ENCODE data around the gene AKAP7. TPM values are rescaled to one million over a fixed set of nuclear protein-coding genes. Genes with fewer than 3 reads are reported as not detected.
"Not testable (repeated sequence)": the region's sequence is repeated elsewhere in the genome, so short reads cannot be mapped to it uniquely, and the experiment has no call there.

AKAP7 gene
- total and polyA plus RNA-seq, 7 experiments from 2014 or later: 6.5 to 21.1 (median 16.8) TPM

DNA sequence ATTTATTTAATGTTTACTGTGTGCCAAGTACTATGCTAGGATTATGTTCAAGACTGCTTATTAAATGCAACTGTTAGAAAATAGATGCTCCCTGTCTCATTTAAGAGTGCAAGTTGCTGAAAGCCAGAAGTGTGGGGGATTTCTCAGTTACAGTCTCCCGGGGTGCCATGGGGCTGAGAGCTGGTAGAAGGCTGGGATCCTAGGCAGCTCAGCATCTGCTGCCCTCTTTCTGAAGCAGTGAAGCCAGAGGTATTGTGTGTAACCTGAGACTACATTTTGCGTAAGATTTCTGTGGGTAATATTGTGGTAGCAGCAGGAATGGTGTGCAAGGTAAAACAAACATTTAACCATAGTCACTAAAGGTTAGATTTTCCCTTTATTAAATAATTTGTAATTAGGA is 120.6 kb downstream of the AKAP7 start:
- no peak for DNase-seq
- Mint-ChIP-seq H3K27me3 (no peaks in the 10 kb centered on the region), H3K9me3 (peaks cover 0 to 17% (median 5%) of the 10 kb centered on the region in 11 donors), H3K4me1 (peaks cover 8 to 70% (median 55%) of the 10 kb centered on the region in 7 donors), H3K27ac (peak overlapping the region in 8 of 9 donors; percentile 13 to 83 (median 55)), H3K36me3 (peaks cover 0 to 31% (median 20%) of the 10 kb centered on the region in 5 donors), H3K4me3 (peak overlapping the region in 4 of 10 donors; percentile 1 to 38 (median 20))
- no peaks in the 10 kb centered on the region for H3K36me3 ChIP-seq (ENCODE audit: control insufficient read depth in 2 of 3, insufficient read depth in 3 of 3, low read length in 3 of 3)
- no peak overlapping the region for H3K4me3 ChIP-seq (ENCODE audit: low read length)
- CTCF ChIA-PET: no interaction called here
- no peak for ATAC-seq
- no peaks in the 10 kb centered on the region for H3K27me3 ChIP-seq (ENCODE audit: control insufficient read depth in 2 of 2, insufficient read depth in 2 of 2, low read length in 2 of 2)
- peaks cover 0 to 3% (median 0%) of the 10 kb centered on the region in 3 experiments for H3K9me3 ChIP-seq (ENCODE audit: control insufficient read depth in 2 of 3, low read length in 3 of 3)
- no peak overlapping the region for H3K27ac ChIP-seq (ENCODE audit: low read depth, low read length)
- H3K4me1 ChIP-seq (ENCODE audit: control insufficient read depth in 2 of 2, insufficient read depth in 2 of 2, low read length in 2 of 2): peaks cover 0 to 16% of the 10 kb centered on the region in 2 donors
- POLR2A ChIA-PET: interaction anchor here (1.2 kb wide), 2 partner anchors 9 to 26 kb away, joined by 3 to 5 read pairs; no protein-coding TSS in a partner anchor
- intact Hi-C loops (cut with micrococcal nuclease): loop anchor here in 1 of 2 donors (2.0 kb wide), 1 partner anchor 13 kb away; no protein-coding TSS in a partner anchor

DNA sequence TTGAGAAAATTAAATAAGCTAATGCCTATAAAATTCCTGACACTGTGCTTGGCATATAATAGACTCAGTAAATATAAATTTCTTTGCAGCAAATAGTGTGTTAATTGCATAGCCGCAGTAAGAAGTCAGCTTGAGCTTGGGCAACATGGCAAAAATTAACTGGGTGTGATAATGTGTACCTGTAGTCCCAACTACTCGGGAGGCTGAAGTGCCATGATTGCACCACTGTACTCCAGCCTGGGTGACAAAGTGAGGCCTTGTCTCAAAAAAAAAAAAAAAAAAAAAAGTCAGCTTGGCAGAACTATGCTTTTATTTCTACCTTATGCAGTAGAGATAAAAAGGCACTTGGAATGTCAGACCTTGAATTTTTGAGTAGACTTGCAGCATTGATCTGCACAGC is 121.8 kb downstream of the AKAP7 start:
- peaks cover 4 to 38% (median 28%) of the 10 kb centered on the region in 5 donors for H3K36me3 Mint-ChIP-seq
- Histone ChIP-seq H3K27ac (ENCODE audit: low read depth, low read length) (no peak overlapping the region), H3K36me3 (ENCODE audit: control insufficient read depth in 2 of 3, insufficient read depth in 3 of 3, low read length in 3 of 3) (no peaks in the 10 kb centered on the region), H3K4me1 (ENCODE audit: control insufficient read depth in 2 of 2, insufficient read depth in 2 of 2, low read length in 2 of 2) (peaks cover 0 to 11% of the 10 kb centered on the region in 2 donors), H3K9me3 (ENCODE audit: control insufficient read depth in 2 of 3, low read length in 3 of 3) (peaks cover 0 to 3% (median 0%) of the 10 kb centered on the region in 3 experiments), H3K27me3 (ENCODE audit: control insufficient read depth in 2 of 2, insufficient read depth in 2 of 2, low read length in 2 of 2) (no peaks in the 10 kb centered on the region), H3K4me3 (ENCODE audit: low read length) (no peak overlapping the region)
- no peaks in the 10 kb centered on the region for H3K27me3 Mint-ChIP-seq
- H3K4me1 Mint-ChIP-seq: peaks cover 5 to 58% (median 43%) of the 10 kb centered on the region in 7 donors
- ATAC-seq (no peak), DNase-seq (no peak)
- peaks cover 0 to 22% (median 8%) of the 10 kb centered on the region in 11 donors for H3K9me3 Mint-ChIP-seq
- CTCF ChIA-PET: interaction anchor here (1.4 kb wide), 1 partner anchor 24 kb away, joined by 4 read pairs; no protein-coding TSS in a partner anchor
- POLR2A ChIA-PET: interaction anchor here (0.8 kb wide), 1 partner anchor 9 kb away, joined by 3 read pairs; no protein-coding TSS in a partner anchor
- intact Hi-C loops (cut with micrococcal nuclease): no loop called here
- H3K27ac Mint-ChIP-seq: peak overlapping the region in 3 of 9 donors; percentile 53 to 81 (median 54)
- no peak overlapping the region for H3K4me3 Mint-ChIP-seq

DNA sequence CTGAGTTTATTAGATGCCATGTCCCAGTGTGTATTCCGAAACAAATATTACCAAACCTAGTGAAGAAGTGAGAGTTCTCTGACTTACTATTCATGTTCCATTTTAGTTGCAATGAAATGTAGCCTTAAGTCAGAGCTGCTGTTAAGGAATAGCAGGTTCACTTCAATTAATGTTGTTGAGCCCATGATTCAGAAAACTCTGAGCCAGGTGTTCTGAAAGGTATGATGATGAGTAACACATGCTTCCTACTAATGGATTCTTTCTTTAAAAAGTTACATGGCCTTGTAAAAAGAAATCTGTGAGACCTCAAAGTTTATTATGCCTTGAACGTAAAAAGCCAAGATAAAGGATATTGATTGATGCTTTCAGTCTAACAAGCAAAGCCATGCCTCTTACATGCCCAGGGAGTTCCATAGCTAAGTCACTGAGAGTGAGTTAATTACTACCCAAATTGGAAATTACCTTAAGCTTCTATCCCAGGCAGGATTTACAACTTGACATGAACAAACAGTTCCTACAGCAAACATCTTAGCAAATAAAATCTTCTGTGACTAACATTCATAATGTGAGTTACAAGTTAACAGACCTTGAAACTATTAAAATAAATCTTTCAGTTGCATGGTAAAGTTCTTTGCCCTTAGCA is 122.9 kb downstream of the AKAP7 start:
- no peaks in the 10 kb centered on the region for H3K36me3 ChIP-seq (ENCODE audit: control insufficient read depth in 2 of 3, insufficient read depth in 3 of 3, low read length in 3 of 3)
- no peaks in the 10 kb centered on the region for H3K27me3 Mint-ChIP-seq
- peaks cover 3 to 50% (median 35%) of the 10 kb centered on the region in 7 donors for H3K4me1 Mint-ChIP-seq
- POLR2A ChIA-PET: interaction anchor here (0.8 to 2.0 kb wide), 2 partner anchors 9 to 23 kb away, joined by 4 to 9 read pairs; no protein-coding TSS in a partner anchor
- no peaks in the 10 kb centered on the region for H3K27me3 ChIP-seq (ENCODE audit: control insufficient read depth in 2 of 2, insufficient read depth in 2 of 2, low read length in 2 of 2)
- H3K36me3 Mint-ChIP-seq: peaks cover 4 to 44% (median 28%) of the 10 kb centered on the region in 5 donors
- CTCF ChIA-PET: interaction anchor here (1.0 to 1.4 kb wide), 2 partner anchors 23 to 24 kb away, joined by 3 to 4 read pairs; no protein-coding TSS in a partner anchor
- intact Hi-C loops (cut with micrococcal nuclease): loop anchor here in 1 of 2 donors (1.0 kb wide), 1 partner anchor 8 kb away; no protein-coding TSS in a partner anchor
- H3K4me3 Mint-ChIP-seq: no peak overlapping the region
- H3K4me1 ChIP-seq (ENCODE audit: control insufficient read depth in 2 of 2, insufficient read depth in 2 of 2, low read length in 2 of 2): peaks cover 0 to 11% of the 10 kb centered on the region in 2 donors
- H3K9me3 ChIP-seq (ENCODE audit: control insufficient read depth in 2 of 3, low read length in 3 of 3): peaks cover 0 to 3% (median 0%) of the 10 kb centered on the region in 3 experiments
- no peak overlapping the region for H3K27ac ChIP-seq (ENCODE audit: low read depth, low read length)
- no peak for DNase-seq
- peak overlapping the region in 8 of 9 donors; percentile 46 to 81 (median 62) for H3K27ac Mint-ChIP-seq
- H3K9me3 Mint-ChIP-seq: peaks cover 0 to 22% (median 8%) of the 10 kb centered on the region in 11 donors
- no peak overlapping the region for H3K4me3 ChIP-seq (ENCODE audit: low read length)
- ATAC-seq: no peak

DNA sequence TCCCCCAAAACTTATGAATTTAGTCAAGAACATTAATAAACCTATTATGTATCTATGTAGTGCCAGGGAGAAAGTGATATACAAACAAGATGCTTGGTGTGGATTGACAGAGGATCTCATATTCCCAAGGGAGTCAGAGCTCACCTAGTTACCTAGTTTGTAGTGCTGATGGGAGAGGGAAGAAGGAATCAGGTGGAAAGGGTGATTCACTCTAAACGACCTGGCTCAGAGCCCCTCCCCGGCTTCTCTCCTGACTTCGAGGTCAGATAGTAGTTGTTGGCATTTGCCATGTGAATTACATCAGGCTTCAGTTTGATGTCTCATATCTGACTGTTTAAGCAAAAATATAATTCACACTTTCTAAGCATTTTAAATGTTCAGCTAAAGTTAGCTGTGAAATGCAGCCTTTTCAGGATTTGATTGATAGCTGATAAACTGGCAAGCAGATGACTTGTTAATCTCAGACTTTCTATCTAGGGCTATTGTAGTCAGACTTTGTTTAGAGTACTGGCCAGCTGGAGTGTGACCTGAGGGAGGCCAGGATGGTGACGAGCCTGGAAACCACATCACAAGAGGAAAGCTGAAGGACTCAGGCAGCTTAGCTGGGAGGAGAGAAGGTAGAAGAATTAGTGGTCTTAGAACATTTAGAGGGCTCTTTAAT is 123.7 kb downstream of the AKAP7 start:
- no peaks in the 10 kb centered on the region for H3K27me3 ChIP-seq (ENCODE audit: control insufficient read depth in 2 of 2, insufficient read depth in 2 of 2, low read length in 2 of 2)
- DNase-seq (no peak), ATAC-seq (no peak)
- peaks cover 0 to 3% (median 0%) of the 10 kb centered on the region in 3 experiments for H3K9me3 ChIP-seq (ENCODE audit: control insufficient read depth in 2 of 3, low read length in 3 of 3)
- intact Hi-C loops (cut with micrococcal nuclease): loop anchor here in 1 of 2 donors (1.0 kb wide), 1 partner anchor 9 kb away; no protein-coding TSS in a partner anchor
- H3K36me3 ChIP-seq (ENCODE audit: control insufficient read depth in 2 of 3, insufficient read depth in 3 of 3, low read length in 3 of 3): no peaks in the 10 kb centered on the region
- Mint-ChIP-seq H3K27ac (peak overlapping the region in 7 of 9 donors; percentile 1 to 94 (median 63)), H3K4me1 (peaks cover 3 to 53% (median 37%) of the 10 kb centered on the region in 7 donors), H3K9me3 (peaks cover 0 to 22% (median 8%) of the 10 kb centered on the region in 11 donors), H3K36me3 (peaks cover 4 to 51% (median 36%) of the 10 kb centered on the region in 5 donors), H3K27me3 (no peaks in the 10 kb centered on the region), H3K4me3 (no peak overlapping the region)
- POLR2A ChIA-PET: interaction anchor here (0.8 to 2.0 kb wide), 2 partner anchors 8 to 22 kb away, joined by 4 to 9 read pairs; no protein-coding TSS in a partner anchor
- no peak overlapping the region for H3K4me3 ChIP-seq (ENCODE audit: low read length)
- H3K4me1 ChIP-seq (ENCODE audit: control insufficient read depth in 2 of 2, insufficient read depth in 2 of 2, low read length in 2 of 2): peaks cover 0 to 11% of the 10 kb centered on the region in 2 donors
- no peak overlapping the region for H3K27ac ChIP-seq (ENCODE audit: low read depth, low read length)
- CTCF ChIA-PET: no interaction called here

DNA sequence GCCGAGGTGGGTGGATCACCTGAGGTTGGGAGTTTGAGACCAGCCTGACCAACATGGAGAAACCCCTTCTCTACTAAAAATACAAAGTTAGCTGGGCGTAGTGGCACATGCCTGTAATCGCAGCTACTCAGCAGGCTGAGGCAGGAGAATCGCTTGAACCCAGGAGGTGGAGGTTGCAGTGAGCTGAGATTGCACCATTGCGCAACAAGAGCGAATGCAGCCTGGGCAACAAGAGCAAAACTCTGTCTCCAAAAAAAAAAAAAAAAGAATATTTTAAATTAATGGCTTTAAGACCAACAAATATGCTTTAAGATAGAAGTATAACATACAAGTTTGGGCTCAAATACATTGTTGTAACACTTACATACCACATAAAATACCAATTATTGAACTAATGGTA is 125.7 kb downstream of the AKAP7 start:
- Mint-ChIP-seq H3K4me1 (peaks cover 0 to 46% (median 34%) of the 10 kb centered on the region in 7 donors), H3K36me3 (peaks cover 9 to 60% (median 49%) of the 10 kb centered on the region in 5 donors), H3K9me3 (peaks cover 0 to 22% (median 8%) of the 10 kb centered on the region in 11 donors)
- H3K4me3 ChIP-seq (ENCODE audit: low read length); DNase-seq; H3K27ac Mint-ChIP-seq; H3K36me3 ChIP-seq (ENCODE audit: control insufficient read depth in 2 of 3, insufficient read depth in 3 of 3, low read length in 3 of 3); H3K27me3 ChIP-seq (ENCODE audit: control insufficient read depth in 2 of 2, insufficient read depth in 2 of 2, low read length in 2 of 2); ATAC-seq; H3K4me3 Mint-ChIP-seq; H3K27me3 Mint-ChIP-seq; H3K4me1 ChIP-seq (ENCODE audit: control insufficient read depth in 2 of 2, insufficient read depth in 2 of 2, low read length in 2 of 2); H3K9me3 ChIP-seq (ENCODE audit: control insufficient read depth in 2 of 3, low read length in 3 of 3); intact Hi-C loops (cut with micrococcal nuclease); H3K27ac ChIP-seq (ENCODE audit: low read depth, low read length); CTCF ChIA-PET: not testable (repeated sequence)
- POLR2A ChIA-PET: interaction anchor here (0.8 kb wide), 1 partner anchor 8 kb away, joined by 3 read pairs; no protein-coding TSS in a partner anchor

DNA sequence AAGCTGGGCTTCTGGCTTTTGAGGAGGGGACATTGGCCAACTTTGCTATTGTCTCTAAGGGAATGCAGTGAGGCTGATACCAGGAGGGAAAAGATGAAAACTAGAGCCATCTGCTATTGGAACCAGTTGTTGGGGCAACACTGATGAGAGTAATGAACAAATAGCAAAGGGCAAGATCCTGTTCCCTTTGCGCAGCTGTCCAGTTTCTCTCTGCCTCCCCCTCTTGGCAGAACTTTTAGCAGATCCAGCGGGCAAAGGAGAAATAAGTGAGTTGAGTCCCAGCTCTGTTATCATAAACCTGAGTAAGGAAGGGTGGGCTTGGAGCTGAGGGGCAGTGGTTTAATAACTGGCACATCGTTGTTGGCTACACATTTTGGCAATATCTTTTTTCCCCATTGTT is 126.8 kb downstream of the AKAP7 start:
- H3K4me1 ChIP-seq (ENCODE audit: control insufficient read depth in 2 of 2, insufficient read depth in 2 of 2, low read length in 2 of 2): no peaks in the 10 kb centered on the region
- peak overlapping the region in 1 of 9 donors; percentile 53 for H3K27ac Mint-ChIP-seq
- H3K9me3 Mint-ChIP-seq: peaks cover 0 to 22% (median 8%) of the 10 kb centered on the region in 11 donors
- DNase-seq (no peak), ATAC-seq (no peak)
- CTCF ChIA-PET: interaction anchor here (0.5 kb wide), 1 partner anchor 1540 kb away, joined by 3 read pairs; no protein-coding TSS in a partner anchor
- H3K36me3 Mint-ChIP-seq: peaks cover 9 to 67% (median 52%) of the 10 kb centered on the region in 5 donors
- POLR2A ChIA-PET: no interaction called here
- H3K27me3 Mint-ChIP-seq: no peaks in the 10 kb centered on the region
- H3K4me1 Mint-ChIP-seq: peaks cover 0 to 51% (median 39%) of the 10 kb centered on the region in 7 donors
- peaks cover 0 to 3% (median 0%) of the 10 kb centered on the region in 3 experiments for H3K9me3 ChIP-seq (ENCODE audit: control insufficient read depth in 2 of 3, low read length in 3 of 3)
- H3K36me3 ChIP-seq (ENCODE audit: control insufficient read depth in 2 of 3, insufficient read depth in 3 of 3, low read length in 3 of 3): no peaks in the 10 kb centered on the region
- intact Hi-C loops (cut with micrococcal nuclease): no loop called here
- no peak overlapping the region for H3K27ac ChIP-seq (ENCODE audit: low read depth, low read length)
- no peak overlapping the region for H3K4me3 Mint-ChIP-seq
- no peak overlapping the region for H3K4me3 ChIP-seq (ENCODE audit: low read length)
- no peaks in the 10 kb centered on the region for H3K27me3 ChIP-seq (ENCODE audit: control insufficient read depth in 2 of 2, insufficient read depth in 2 of 2, low read length in 2 of 2)
